CD4-positive, alpha-beta memory T cell (primary cell): Measurements from ENCODE around the gene CCDC88B. TPM values are rescaled to one million over a fixed set of nuclear protein-coding genes. Genes with fewer than 3 reads are reported as not detected.

Experiments used
- CTCF ChIA-PET: fragments of 350-600 bp; sonication (Branson Sonifier 250); formaldehyde crosslinking; loops from one replicate; lab custom pipeline; 2021; ENCODE audit warnings: inconsistent platforms; ENCODE audit not compliant: partially characterized antibody; lab: Charles Lee
- POLR2A ChIA-PET: fragments of 350-600 bp; sonication (Branson Sonifier 250); formaldehyde crosslinking; loops from one replicate; lab custom pipeline; 2021; ENCODE audit not compliant: partially characterized antibody; lab: Charles Lee
- DNase-seq, 5 donors: peaks; one replicate each; pipeline versions ENCODE4 v3.0.0 to v3.0.0-alpha.2; 2020 to 2022; ENCODE audit warnings: mixed read lengths in 1 of 5
- H3K27ac ChIP-seq: one replicate; pipeline ENCODE4 v1.7.0; 2013; ENCODE audit warnings: low read depth, low read length
- H3K27me3 ChIP-seq: 2 replicates; pipeline ENCODE4 v1.7.0; 2013; ENCODE audit warnings: mild to moderate bottlenecking, low read length, moderate library complexity; ENCODE audit not compliant: insufficient read depth
- H3K36me3 ChIP-seq: 2 replicates; pipeline ENCODE4 v1.7.0; 2013; ENCODE audit warnings: mild to moderate bottlenecking, low read length, moderate library complexity; ENCODE audit not compliant: insufficient read depth
- H3K4me1 ChIP-seq: 2 replicates; pipeline ENCODE4 v1.7.0; 2013; ENCODE audit warnings: mild to moderate bottlenecking, low read length, moderate library complexity; ENCODE audit not compliant: insufficient read depth
- H3K4me3 ChIP-seq, 2 donors: one replicate each; pipeline ENCODE4 v1.7.0; 2013; ENCODE audit warnings: low read length in 2 of 2, mild to moderate bottlenecking in 1 of 2
- H3K9me3 ChIP-seq, 2 donors: one replicate each; pipeline ENCODE4 v1.7.0; 2013; ENCODE audit warnings: low read length in 2 of 2, control low read depth in 1 of 2; ENCODE audit not compliant: control insufficient read depth in 1 of 2
- H3K27ac Mint-ChIP-seq, 7 donors: one replicate each; pipeline ENCODE4 v1.8.0; 2020 to 2021; ENCODE audit warnings: mixed read lengths in 7 of 7, mild to moderate bottlenecking in 6 of 7, inconsistent platforms in 3 of 7, moderate library complexity in 3 of 7
- H3K27me3 Mint-ChIP-seq, 2 donors: one replicate each; pipeline ENCODE4 v1.8.0; 2020 to 2021; ENCODE audit warnings: mixed read lengths in 2 of 2
- H3K36me3 Mint-ChIP-seq, 2 donors: one replicate each; pipeline ENCODE4 v1.8.0; 2020 to 2021; ENCODE audit warnings: mixed read lengths in 2 of 2, inconsistent platforms in 1 of 2, mild to moderate bottlenecking in 1 of 2
- H3K4me1 Mint-ChIP-seq, 4 donors: one replicate each; pipeline ENCODE4 v1.8.0; 2020 to 2021; ENCODE audit warnings: mixed read lengths in 4 of 4, mild to moderate bottlenecking in 1 of 4
- H3K4me3 Mint-ChIP-seq, 8 donors: one replicate each; pipeline ENCODE4 v1.8.0; 2020 to 2021; ENCODE audit warnings: mixed read lengths in 8 of 8, mild to moderate bottlenecking in 7 of 8, moderate library complexity in 6 of 8, inconsistent platforms in 3 of 8
- H3K9me3 Mint-ChIP-seq, 8 donors: one replicate each; pipeline ENCODE4 v1.8.0; 2020 to 2021; ENCODE audit warnings: mixed read lengths in 8 of 8, mild to moderate bottlenecking in 5 of 8, inconsistent platforms in 3 of 8, moderate library complexity in 1 of 8
- intact Hi-C: fragments of 100-400 bp; cut with micrococcal nuclease; formaldehyde crosslinking; loops from one replicate; pipeline ENCODE4 v1.15.1; 2023
- polyA plus RNA-seq, 2 donors: library from polyadenylated mRNA; unstranded; fragments of 300-500 nt; fragmentation: Illumina TruSeq; gene quantifications; one replicate each; pipeline ENCODE4 v1.2.3, GENCODE V29; 2021
- total RNA-seq, 2 experiments: library from RNA; stranded (reverse); gene quantifications; one replicate each; pipeline ENCODE4 v1.2.3, GENCODE V29; 2021

CCDC88B gene
- total and polyA plus RNA-seq, 4 experiments from 2014 or later, result 6.8 to 73.0 (median 53.9) TPM

- H3K4me3 ChIP-seq, result no peak overlapping the region
- no peak overlapping the region for H3K27ac ChIP-seq
- H3K4me1 ChIP-seq, result peaks cover 30% of the 10 kb centered on the region
- H3K36me3 Mint-ChIP-seq, result peaks cover 7 to 25% of the 10 kb centered on the region in 2 donors
- H3K36me3 ChIP-seq, result peaks cover 8% of the 10 kb centered on the region
- peak overlapping the region in 2 of 7 donors; percentile 42 to 72 for H3K27ac Mint-ChIP-seq
- no peaks in the 10 kb centered on the region for H3K9me3 Mint-ChIP-seq
- intact Hi-C loops, result loop anchor here (5.0 kb wide), 1 partner anchor 40 kb away; the partner anchor contains the start of genes PRDX5 and TRMT112
- ChIA-PET POLR2A (interaction anchor here (5.0 to 7.7 kb wide), 2 partner anchors 17 to 40 kb away, joined by 38 to 69 read pairs; partner anchors contain the start of genes CCDC88B, PRDX5 and TRMT112), CTCF (interaction anchor here (1.6 to 4.4 kb wide), 2 partner anchors 40 to 151 kb away, joined by 3 to 24 read pairs; partner anchors contain the start of genes FERMT3, PRDX5 and TRMT112)
- H3K4me3 Mint-ChIP-seq, result peak overlapping the region in 4 of 8 donors; percentile 24 to 81 (median 72)
- no peaks in the 10 kb centered on the region for H3K27me3 Mint-ChIP-seq
- H3K4me1 Mint-ChIP-seq, result peaks cover 17 to 40% (median 23%) of the 10 kb centered on the region in 4 donors
- no peaks in the 10 kb centered on the region for H3K27me3 ChIP-seq
- no peak for DNase-seq
- H3K9me3 ChIP-seq, result no peaks in the 10 kb centered on the region
Measured at GRCh38 chr11:64357446-64357845, 17.4 kb downstream of the CCDC88B start.

- Mint-ChIP-seq H3K4me1 (peaks cover 17 to 43% (median 23%) of the 10 kb centered on the region in 4 donors), H3K4me3 (peak overlapping the region; percentile 52 to 84 (median 67)), H3K9me3 (no peaks in the 10 kb centered on the region), H3K36me3 (peaks cover 10 to 29% of the 10 kb centered on the region in 2 donors), H3K27me3 (no peaks in the 10 kb centered on the region), H3K27ac (peak overlapping the region in 5 of 7 donors; percentile 21 to 72 (median 57))
- peak overlapping the region in 1 of 2 donors; percentile 53 for H3K4me3 ChIP-seq
- DNase-seq, result peak in 1 of 5 donors; percentile 12
- peaks cover 30% of the 10 kb centered on the region for H3K4me1 ChIP-seq
- ChIA-PET CTCF (interaction anchor here (1.6 to 4.4 kb wide), 2 partner anchors 40 to 151 kb away, joined by 3 to 24 read pairs; partner anchors contain the start of genes FERMT3, PRDX5 and TRMT112), POLR2A (interaction anchor here (5.0 to 7.7 kb wide), 2 partner anchors 17 to 41 kb away, joined by 38 to 69 read pairs; partner anchors contain the start of genes CCDC88B, PRDX5 and TRMT112)
- H3K36me3 ChIP-seq, result peaks cover 9% of the 10 kb centered on the region
- peak overlapping the region; percentile 62 for H3K27ac ChIP-seq
- H3K27me3 ChIP-seq, result no peaks in the 10 kb centered on the region
- intact Hi-C loops, result loop anchor here (5.0 kb wide), 1 partner anchor 41 kb away; the partner anchor contains the start of genes PRDX5 and TRMT112
- H3K9me3 ChIP-seq, result no peaks in the 10 kb centered on the region
Measured at GRCh38 chr11:64357904-64358535, 18.0 kb downstream of the CCDC88B start.

- DNase-seq, result no peak
- H3K36me3 Mint-ChIP-seq, result peaks cover 12 to 34% of the 10 kb centered on the region in 2 donors
- peak overlapping the region; percentile 10 to 84 (median 64) for H3K4me3 Mint-ChIP-seq
- Histone ChIP-seq H3K9me3 (no peaks in the 10 kb centered on the region), H3K36me3 (peaks cover 14% of the 10 kb centered on the region), H3K27me3 (no peaks in the 10 kb centered on the region), H3K4me1 (peaks cover 30% of the 10 kb centered on the region), H3K4me3 (peak overlapping the region; percentile 47 to 53), H3K27ac (peak overlapping the region; percentile 62)
- peaks cover 17 to 45% (median 23%) of the 10 kb centered on the region in 4 donors for H3K4me1 Mint-ChIP-seq
- ChIA-PET POLR2A (interaction anchor here (5.0 to 7.7 kb wide), 2 partner anchors 18 to 41 kb away, joined by 38 to 69 read pairs; partner anchors contain the start of genes CCDC88B, PRDX5 and TRMT112), CTCF (interaction anchor here (1.6 to 4.4 kb wide), 2 partner anchors 41 to 152 kb away, joined by 3 to 24 read pairs; partner anchors contain the start of genes FERMT3, PRDX5 and TRMT112)
- no peaks in the 10 kb centered on the region for H3K27me3 Mint-ChIP-seq
- intact Hi-C loops, result loop anchor here (5.0 kb wide), 1 partner anchor 41 kb away; the partner anchor contains the start of genes PRDX5 and TRMT112
- H3K27ac Mint-ChIP-seq, result peak overlapping the region in 1 of 7 donors; percentile 35
- H3K9me3 Mint-ChIP-seq, result no peaks in the 10 kb centered on the region
Measured at GRCh38 chr11:64358536-64358906, 18.5 kb downstream of the CCDC88B start.

GRCh38 chr11:64358907-64359711 is 19.1 kb downstream of the CCDC88B start, which contains the start of gene RPS6KA4:
RPS6KA4 (plus strand) TSS chr11:64359162; CDS start chr11:64359236, 74 bp downstream.
- peaks cover 30% of the 10 kb centered on the region for H3K4me1 ChIP-seq
- ChIA-PET POLR2A (interaction anchor here (0.6 to 7.7 kb wide), 8 partner anchors 11 to 152 kb away, joined by 3 to 69 read pairs (median 4); partner anchors contain the start of genes CCDC88B, FERMT3, PRDX5 and TRMT112), CTCF (interaction anchor here (0.8 to 4.4 kb wide), 9 partner anchors 10 to 294 kb away, joined by 3 to 24 read pairs (median 3); partner anchors contain the start of genes FERMT3, PRDX5 and TRMT112)
- peaks cover 15% of the 10 kb centered on the region for H3K36me3 ChIP-seq
- peak within 1 kb of the TSS; percentile 62 for H3K27ac ChIP-seq
- Mint-ChIP-seq H3K27me3 (no peaks in the 10 kb centered on the region), H3K36me3 (peaks cover 13 to 37% of the 10 kb centered on the region in 2 donors), H3K27ac (peak within 1 kb of the TSS; percentile 65 to 95 (median 80)), H3K9me3 (no peaks in the 10 kb centered on the region), H3K4me3 (peak within 1 kb of the TSS; percentile 89 to 96 (median 94)), H3K4me1 (peaks cover 17 to 45% (median 23%) of the 10 kb centered on the region in 4 donors)
- intact Hi-C loops, result loop anchor here (1.0 to 5.0 kb wide), 2 partner anchors 17 to 42 kb away; partner anchors contain the start of genes PRDX5 and TRMT112
- no peaks in the 10 kb centered on the region for H3K9me3 ChIP-seq
- no peaks in the 10 kb centered on the region for H3K27me3 ChIP-seq
- peak in 3 of 5 donors; percentile 36 to 53 (median 50) for DNase-seq
- peak within 1 kb of the TSS; percentile 47 to 53 for H3K4me3 ChIP-seq

GRCh38 chr11:64359712-64360445 is 19.9 kb downstream of the CCDC88B start:
- H3K27ac Mint-ChIP-seq, result peak overlapping the region; percentile 65 to 95 (median 80)
- intact Hi-C loops, result loop anchor here (1.0 to 5.0 kb wide), 2 partner anchors 18 to 43 kb away; partner anchors contain the start of genes PRDX5 and TRMT112
- H3K9me3 ChIP-seq, result no peaks in the 10 kb centered on the region
- no peaks in the 10 kb centered on the region for H3K9me3 Mint-ChIP-seq
- peaks cover 17 to 41% of the 10 kb centered on the region in 2 donors for H3K36me3 Mint-ChIP-seq
- H3K36me3 ChIP-seq, result peaks cover 18% of the 10 kb centered on the region
- peak overlapping the region; percentile 62 for H3K27ac ChIP-seq
- peak in 3 of 5 donors; percentile 25 to 35 (median 33) for DNase-seq
- H3K4me3 Mint-ChIP-seq, result peak overlapping the region; percentile 89 to 96 (median 94)
- H3K4me3 ChIP-seq, result peak overlapping the region; percentile 39 to 53
- POLR2A ChIA-PET, result interaction anchor here (0.6 to 7.7 kb wide), 9 partner anchors 10 to 153 kb away, joined by 3 to 69 read pairs (median 4); partner anchors contain the start of genes CCDC88B, FERMT3, PRDX5 and TRMT112
- peaks cover 17 to 45% (median 23%) of the 10 kb centered on the region in 4 donors for H3K4me1 Mint-ChIP-seq
- H3K27me3 ChIP-seq, result no peaks in the 10 kb centered on the region
- H3K4me1 ChIP-seq, result peaks cover 30% of the 10 kb centered on the region
- CTCF ChIA-PET, result interaction anchor here (0.8 to 4.4 kb wide), 10 partner anchors 9 to 293 kb away, joined by 3 to 24 read pairs (median 4); partner anchors contain the start of genes PRDX5 and TRMT112
- H3K27me3 Mint-ChIP-seq, result no peaks in the 10 kb centered on the region
